Kidney (tissue), 14 donors: ENCODE results near the gene TRIM22. TPM values are rescaled to one million over a fixed set of nuclear protein-coding genes. Genes with fewer than 3 reads are reported as not detected.

ENCODE experiments used
- DNase-seq, 5 donors: peaks; one replicate each; pipeline ENCODE4 v3.0.0-alpha.2; 2013 to 2020
- FAIRE-seq: peaks from 2 replicates; lab custom pipeline; 2012; peaks lifted over from hg19 to GRCh38; lab: Jason Lieb, UNC
- H3K27ac ChIP-seq, 2 donors: one replicate each; pipeline ENCODE4 v1.7.0; 2013; ENCODE audit warnings: low read depth in 2 of 2, low read length in 2 of 2, inconsistent platforms in 1 of 2
- H3K27me3 ChIP-seq: one replicate; pipeline ENCODE4 v1.7.1; 2013; ENCODE audit warnings: low read length, inconsistent platforms; ENCODE audit not compliant: control insufficient read depth, insufficient read depth
- H3K36me3 ChIP-seq, 3 donors: one replicate each; pipeline versions ENCODE4 v1.7.0 to v1.7.1; 2013; ENCODE audit warnings: low read length in 3 of 3, control low read depth in 1 of 3, inconsistent platforms in 1 of 3; ENCODE audit not compliant: insufficient read depth in 3 of 3, control insufficient read depth in 2 of 3
- H3K4me1 ChIP-seq, 3 donors: one replicate each; pipeline versions ENCODE4 v1.7.0 to v1.7.1; 2013; ENCODE audit warnings: low read length in 3 of 3, inconsistent platforms in 1 of 3, low read depth in 1 of 3; ENCODE audit not compliant: control insufficient read depth in 2 of 3, insufficient read depth in 2 of 3
- H3K4me3 ChIP-seq, 3 donors: one replicate each; pipeline versions ENCODE4 v1.7.0 to v1.8.1; 2013; ENCODE audit warnings: low read length in 3 of 3, control low read depth in 1 of 3, inconsistent platforms in 1 of 3
- H3K9ac ChIP-seq, 3 donors: one replicate each; pipeline versions ENCODE4 v1.7.0 to v1.7.1; 2013; ENCODE audit warnings: low read length in 3 of 3, control low read depth in 1 of 3, inconsistent platforms in 1 of 3
- H3K9me3 ChIP-seq, 3 donors: one replicate each; pipeline versions ENCODE4 v1.7.0 to v1.7.1; 2013; ENCODE audit warnings: low read length in 3 of 3, control low read depth in 1 of 3, inconsistent platforms in 1 of 3; ENCODE audit not compliant: control insufficient read depth in 2 of 3, insufficient read depth in 1 of 3
- intact Hi-C: fragments of 100-400 bp; cut with DNase I; formaldehyde crosslinking; loops from one replicate; pipeline ENCODE4 v1.11.1; 2022
- polyA plus RNA-seq: library from polyadenylated mRNA; stranded (reverse); fragments of 350-450 nt; fragmentation: Illumina TruSeq; extraction: RNeasy Lipid Tissue Mini Kit (QIAGEN cat#74804); gene quantifications from one replicate; pipeline ENCODE4 v1.2.3, GENCODE V29; 2014; ENCODE audit warnings: low read depth, low replicate concordance; ENCODE audit not compliant: insufficient read depth
- total RNA-seq: library from RNA; stranded (reverse); fragmentation: NEBNext Ultra II Directional; extraction: Animal tissue kit (Norgen Biotek cat#: 25700); gene quantifications from one replicate; pipeline ENCODE4 v1.2.1, GENCODE V29; 2021
- TF ChIP-seq, protein P1 (sequence below): IDR thresholded peaks from 3 replicates; pipeline ENCODE4 v1.5.1; 2012; ENCODE audit warnings: mild to moderate bottlenecking, moderate library complexity, borderline replicate concordance; ENCODE audit not compliant: insufficient read depth; ENCODE audit errors: extremely low read depth
- donor health status: control.
- donor health status: control.
- donor health status: control.
- donor health status: control.
- donor health status: control.
- donor health status: DM: yes; HTN: yes; CAD: no.
- donor health status: Normal renal cell carcinoma (clear cell type).

Gene TRIM22
- total and polyA plus RNA-seq, 2 donors from 2014 or later = 11.5 to 80.9 TPM

DNA sequence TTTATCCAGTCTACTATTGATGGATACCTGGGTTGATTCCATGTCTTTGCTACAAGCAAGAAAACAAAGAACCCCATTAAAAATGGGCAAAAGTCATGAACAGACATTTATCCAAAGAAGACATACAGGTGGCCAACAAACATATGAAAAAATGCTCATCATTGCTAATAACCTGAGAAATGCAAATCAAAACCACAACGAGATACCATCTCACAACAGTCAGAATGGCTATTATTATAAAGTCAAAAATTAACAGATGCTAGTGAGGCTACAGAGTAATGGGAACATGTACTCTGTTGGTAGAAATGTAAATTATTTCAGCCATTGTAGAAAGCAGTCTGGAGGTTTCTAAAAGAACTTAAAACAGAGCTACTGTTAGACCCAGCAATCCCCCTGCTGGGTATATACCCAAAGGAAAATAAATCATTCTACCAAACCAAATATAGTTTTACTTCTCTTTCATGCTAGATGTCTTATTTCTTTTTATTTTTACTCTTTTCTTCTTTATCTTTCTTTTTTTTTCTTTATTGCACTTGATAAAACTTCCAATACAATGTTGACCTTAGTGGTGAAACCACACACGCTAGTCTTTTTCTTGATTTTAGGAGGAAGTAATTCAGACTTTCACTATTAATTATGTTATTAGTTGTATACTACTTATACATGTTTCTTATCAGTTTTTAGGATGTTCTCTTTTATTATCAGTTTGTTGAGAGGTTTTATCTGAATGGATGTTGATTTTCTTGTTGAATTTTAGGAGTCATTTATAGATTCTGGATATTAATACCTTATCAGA is 14.3 kb downstream of the TRIM22 start:
- intact Hi-C loops = no loop called here
- H3K4me1 ChIP-seq = no peaks in the 10 kb centered on the region
- DNase-seq (no peak), FAIRE-seq (peak; percentile 33)
- H3K9me3 ChIP-seq = no peaks in the 10 kb centered on the region
- no peaks in the 10 kb centered on the region for H3K27me3 ChIP-seq
- no peak overlapping the region for H3K9ac ChIP-seq
- no peak overlapping the region for H3K4me3 ChIP-seq
- H3K27ac ChIP-seq = no peak overlapping the region
- TF ChIP-seq, protein P1, sequence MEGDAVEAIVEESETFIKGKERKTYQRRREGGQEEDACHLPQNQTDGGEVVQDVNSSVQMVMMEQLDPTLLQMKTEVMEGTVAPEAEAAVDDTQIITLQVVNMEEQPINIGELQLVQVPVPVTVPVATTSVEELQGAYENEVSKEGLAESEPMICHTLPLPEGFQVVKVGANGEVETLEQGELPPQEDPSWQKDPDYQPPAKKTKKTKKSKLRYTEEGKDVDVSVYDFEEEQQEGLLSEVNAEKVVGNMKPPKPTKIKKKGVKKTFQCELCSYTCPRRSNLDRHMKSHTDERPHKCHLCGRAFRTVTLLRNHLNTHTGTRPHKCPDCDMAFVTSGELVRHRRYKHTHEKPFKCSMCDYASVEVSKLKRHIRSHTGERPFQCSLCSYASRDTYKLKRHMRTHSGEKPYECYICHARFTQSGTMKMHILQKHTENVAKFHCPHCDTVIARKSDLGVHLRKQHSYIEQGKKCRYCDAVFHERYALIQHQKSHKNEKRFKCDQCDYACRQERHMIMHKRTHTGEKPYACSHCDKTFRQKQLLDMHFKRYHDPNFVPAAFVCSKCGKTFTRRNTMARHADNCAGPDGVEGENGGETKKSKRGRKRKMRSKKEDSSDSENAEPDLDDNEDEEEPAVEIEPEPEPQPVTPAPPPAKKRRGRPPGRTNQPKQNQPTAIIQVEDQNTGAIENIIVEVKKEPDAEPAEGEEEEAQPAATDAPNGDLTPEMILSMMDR = no peak
- H3K36me3 ChIP-seq = peaks cover 0 to 2% (median 1%) of the 10 kb centered on the region in 3 donors

DNA sequence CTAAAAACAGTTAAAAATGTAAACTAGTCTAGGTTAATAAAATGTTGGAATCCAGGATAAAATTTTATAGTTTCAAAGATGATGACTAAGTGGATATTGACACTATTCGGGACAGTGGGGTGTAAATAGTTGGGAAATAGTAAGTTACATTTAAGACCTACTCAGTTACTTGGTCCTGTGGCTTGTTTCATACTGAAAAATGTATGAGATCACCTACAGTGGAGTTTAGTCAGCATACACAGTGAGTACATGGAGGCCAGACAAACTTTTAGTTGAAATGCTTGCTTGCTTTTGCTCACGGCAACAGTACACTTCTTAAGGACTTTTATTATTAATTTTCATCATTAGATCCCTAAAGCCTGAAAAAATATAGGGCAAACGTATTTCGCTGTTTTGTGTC is 16.1 kb downstream of the TRIM22 start:
- H3K9ac ChIP-seq = no peak overlapping the region
- FAIRE-seq (no peak), DNase-seq (no peak)
- no peaks in the 10 kb centered on the region for H3K4me1 ChIP-seq
- no peaks in the 10 kb centered on the region for H3K27me3 ChIP-seq
- TF ChIP-seq, protein P1 = no peak
- no peak overlapping the region for H3K4me3 ChIP-seq
- intact Hi-C loops = no loop called here
- H3K9me3 ChIP-seq = no peaks in the 10 kb centered on the region
- no peak overlapping the region for H3K27ac ChIP-seq
- H3K36me3 ChIP-seq = peaks cover 0 to 6% (median 3%) of the 10 kb centered on the region in 3 donors

DNA sequence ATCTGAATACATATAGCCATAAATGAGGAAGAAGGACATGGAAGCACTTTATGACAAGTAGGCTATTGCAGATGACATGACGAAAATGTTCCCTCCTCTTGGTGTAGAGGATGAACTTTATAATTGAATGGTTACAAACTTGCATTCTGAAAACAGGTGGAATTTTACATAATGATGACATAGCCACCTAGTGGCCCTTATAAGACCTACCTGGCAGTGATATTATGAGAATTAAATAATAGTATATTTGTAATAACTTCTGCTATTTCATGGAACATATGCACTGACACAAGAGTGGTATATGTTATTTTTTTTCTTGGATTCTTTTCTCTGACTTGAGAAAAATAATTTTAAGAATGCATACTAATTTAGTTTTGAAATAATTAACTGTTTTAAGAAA is 22.9 kb downstream of the TRIM22 start:
- H3K9ac ChIP-seq = no peak overlapping the region
- peak; percentile 76 for FAIRE-seq
- DNase-seq = no peak
- no peak overlapping the region for H3K4me3 ChIP-seq
- H3K9me3 ChIP-seq = no peaks in the 10 kb centered on the region
- intact Hi-C loops = no loop called here
- no peak overlapping the region for H3K27ac ChIP-seq
- H3K27me3 ChIP-seq = no peaks in the 10 kb centered on the region
- no peaks in the 10 kb centered on the region for H3K4me1 ChIP-seq
- TF ChIP-seq, protein P1 = peak; percentile 26
- peaks cover 0 to 6% (median 3%) of the 10 kb centered on the region in 3 donors for H3K36me3 ChIP-seq
